ENCODE data around the gene NID1. TPM values are rescaled to one million over a fixed set of nuclear protein-coding genes. Genes with fewer than 3 reads are reported as not detected.

The NID1 gene
- total and polyA plus RNA-seq, 9 of the 15 experiments (the other 6 are each of a cell fraction or from before 2014, with no cell fraction given), result 0.22 TPM; not detected in 8

GRCh38 chr1:236018885-236019453 lies 45.9 kb downstream of the NID1 start:
- in situ Hi-C loops (cut with MboI) (no loop called here), intact Hi-C loops (cut with micrococcal nuclease) (no loop called here)
- FAIRE-seq (no peak), DNase-seq (ENCODE audit: extremely low read depth in 1 of 4, low spot score in 3 of 4) (no peak), ATAC-seq (no peak)
- Histone ChIP-seq H3K9ac (ENCODE audit: insufficient read depth in 1 of 2, low read depth in 2 of 2, low read length in 2 of 2) (no peak overlapping the region), H3K4me3 (no peak overlapping the region), H4K20me1 (replicated peaks; ENCODE audit: control insufficient read depth, insufficient read depth, low read length) (peaks cover 3% of the 10 kb centered on the region; the same call in 1 of the 2 replicates), H3K27ac (ENCODE audit: extremely low read depth, low read depth, low read length) (no peak overlapping the region), H3K4me2 (ENCODE audit: insufficient read depth, low read length) (no peak overlapping the region), H3K27me3 (ENCODE audit: control insufficient read depth in 2 of 2, insufficient read depth in 2 of 2, low read length in 2 of 2) (peaks cover 25 to 59% of the 10 kb centered on the region in 2 experiments), H2AFZ (ENCODE audit: low read depth, low read length) (no peak overlapping the region), H3K4me1 (replicated peaks in 1 of 2; ENCODE audit: control insufficient read depth in 2 of 2, insufficient read depth in 2 of 2, low read length in 2 of 2) (no peaks in the 10 kb centered on the region), H3K79me2 (ENCODE audit: control insufficient read depth, insufficient read depth, low read length) (no peaks in the 10 kb centered on the region), H3K9me3 (replicated peaks; ENCODE audit: control insufficient read depth, insufficient read depth, low read depth, low read length) (no peaks in the 10 kb centered on the region), H3K9me1 (ENCODE audit: control insufficient read depth, insufficient read depth, low read length) (no peaks in the 10 kb centered on the region), H3K36me3 (ENCODE audit: control insufficient read depth, insufficient read depth, low read length) (no peaks in the 10 kb centered on the region)
- POLR2A ChIA-PET, result interaction anchor here (0.7 kb wide), 1 partner anchor 516 kb away, joined by 3 read pairs; no protein-coding TSS in a partner anchor
- 5% methylated on average over 5 of the region's 5 CpGs for WGBS (ENCODE audit: insufficient coverage, low coverage, missing lambda C conversion rate)
- CTCF ChIA-PET (ENCODE audit: low intra/inter-chr PET ratio), result no interaction called here
- no TSS peak for BruUV-seq (replicated peaks)
- TF ChIP-seq KDM2B (CRISPR knock-in tag; IDR thresholded peaks at IDR 0.05) (no peak), NFE2L1 (tag; IDR thresholded peaks at IDR 0.05; ENCODE audit: borderline replicate concordance, low read depth) (no peak), ETS1 (conservative IDR thresholded peaks at IDR 0.05; ENCODE audit: control insufficient read depth, low read depth, low read length) (no peak), MXI1 (IDR thresholded peaks at IDR 0.05; ENCODE audit: low read depth, low read length) (no peak), XRCC4 (IDR thresholded peaks at IDR 0.05; ENCODE audit: extremely low read depth, insufficient read depth, insufficient read length) (no peak), ZNF354B (CRISPR knock-in tag; IDR thresholded peaks at IDR 0.05) (no peak), NFRKB (IDR thresholded peaks at IDR 0.05; ENCODE audit: low read depth) (no peak), TCFL5 (CRISPR knock-in tag; conservative IDR thresholded peaks at IDR 0.05) (no peak), NR2C2 (CRISPR knock-in tag; IDR thresholded peaks at IDR 0.05) (no peak), NR2C2 (tag; IDR thresholded peaks at IDR 0.05) (no peak), POLR3G (IDR thresholded peaks at IDR 0.05; ENCODE audit: extremely low read depth, insufficient read length, insufficient replicate concordance) (no peak), MIER1 (IDR thresholded peaks at IDR 0.05; ENCODE audit: low read depth) (no peak), ZNF217 (CRISPR knock-in tag; IDR thresholded peaks at IDR 0.05) (no peak), BCLAF1 (IDR thresholded peaks at IDR 0.05; ENCODE audit: borderline replicate concordance in 1 of 2, control insufficient read depth in 1 of 2, low read depth in 2 of 2, low read length in 1 of 2) (no peak), CBX5 (IDR thresholded peaks at IDR 0.05; ENCODE audit: borderline replicate concordance, low read depth) (no peak)
- TF ChIP-seq, protein P1, sequence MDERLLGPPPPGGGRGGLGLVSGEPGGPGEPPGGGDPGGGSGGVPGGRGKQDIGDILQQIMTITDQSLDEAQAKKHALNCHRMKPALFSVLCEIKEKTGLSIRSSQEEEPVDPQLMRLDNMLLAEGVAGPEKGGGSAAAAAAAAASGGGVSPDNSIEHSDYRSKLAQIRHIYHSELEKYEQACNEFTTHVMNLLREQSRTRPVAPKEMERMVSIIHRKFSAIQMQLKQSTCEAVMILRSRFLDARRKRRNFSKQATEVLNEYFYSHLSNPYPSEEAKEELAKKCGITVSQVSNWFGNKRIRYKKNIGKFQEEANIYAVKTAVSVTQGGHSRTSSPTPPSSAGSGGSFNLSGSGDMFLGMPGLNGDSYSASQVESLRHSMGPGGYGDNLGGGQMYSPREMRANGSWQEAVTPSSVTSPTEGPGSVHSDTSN (CRISPR knock-in tag; IDR thresholded peaks at IDR 0.05; ENCODE audit: low read depth), result no peak
- TF ChIP-seq, protein P1 (tag; conservative IDR thresholded peaks at IDR 0.05; ENCODE audit: low read depth), result no peak

All from K562 (cell line).